ENCODE measurements around the gene TM4SF18.
"Not testable (repeated sequence)": the region's sequence is repeated elsewhere in the genome, so short reads cannot be mapped to it uniquely, and the experiment has no call there.

Gene TM4SF18, protein sequence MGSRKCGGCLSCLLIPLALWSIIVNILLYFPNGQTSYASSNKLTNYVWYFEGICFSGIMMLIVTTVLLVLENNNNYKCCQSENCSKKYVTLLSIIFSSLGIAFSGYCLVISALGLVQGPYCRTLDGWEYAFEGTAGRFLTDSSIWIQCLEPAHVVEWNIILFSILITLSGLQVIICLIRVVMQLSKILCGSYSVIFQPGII

DNA sequence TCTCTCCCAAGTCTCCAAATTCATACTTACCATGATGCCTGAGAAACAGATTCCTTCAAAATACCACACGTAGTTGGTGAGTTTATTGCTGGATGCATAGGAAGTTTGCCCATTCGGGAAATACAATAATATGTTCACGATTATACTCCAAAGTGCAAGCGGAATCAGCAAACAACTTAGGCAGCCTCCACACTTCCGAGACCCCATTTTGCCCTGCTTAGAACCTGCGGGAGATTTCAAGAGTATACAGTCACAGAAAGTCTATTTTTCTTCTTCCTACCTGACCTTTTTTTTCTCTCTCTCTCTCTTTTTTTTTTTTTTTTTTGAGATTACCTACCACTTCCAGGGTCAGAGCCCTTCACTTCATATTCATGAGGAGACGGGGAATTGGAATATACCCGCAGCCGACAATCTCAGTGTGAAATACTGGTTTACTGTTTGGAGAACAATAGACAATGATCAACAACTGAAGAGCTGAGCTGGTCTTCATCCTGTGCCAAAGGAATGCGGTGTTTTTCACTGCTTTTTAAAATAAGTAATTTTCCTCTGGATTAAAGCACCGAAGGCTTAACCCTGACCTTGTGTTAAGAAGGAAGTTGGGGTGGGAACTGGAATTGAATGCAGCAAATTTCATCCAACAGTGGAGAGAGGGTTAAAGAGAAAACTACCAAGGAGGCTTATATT lies at the start of gene TM4SF18:
Gene TM4SF18 (minus strand): TSS at position 461 of the 684 bp plus-strand sequence. CDS start 254 bp downstream, at position 207.
- no peak for DNase-seq (ENCODE audit: low read depth, low spot score)

- DNase-seq (ENCODE audit: low read depth, low spot score), result no peak
Observed at GRCh38 chr3:149382518-149382917, 49.1 kb upstream of the TM4SF18 start.

DNA sequence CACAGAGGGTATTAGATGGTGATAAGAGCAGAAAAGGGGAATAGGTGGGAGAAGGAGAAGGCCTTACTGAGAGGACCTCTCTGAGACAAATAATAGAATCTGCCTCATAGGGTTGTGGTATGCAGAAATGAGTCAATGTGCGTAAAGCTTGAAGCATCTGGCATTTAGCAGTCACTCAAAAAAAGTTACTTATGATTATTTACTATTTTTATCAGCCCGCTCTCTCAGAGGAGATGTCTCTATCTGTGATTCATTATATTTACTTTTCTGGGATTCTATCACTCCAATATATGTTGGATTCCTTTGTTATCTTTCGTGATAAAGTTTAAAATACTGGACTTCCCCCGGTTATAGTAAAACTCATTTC lies 48.6 kb upstream of the TM4SF18 start:
- DNase-seq (ENCODE audit: low read depth, low spot score), result no peak

- DNase-seq (ENCODE audit: low read depth, low spot score), result no peak
Observed at GRCh38 chr3:149381173-149382100, 48.0 kb upstream of the TM4SF18 start.

- not testable (repeated sequence) for DNase-seq (ENCODE audit: low read depth, low spot score)
Observed at GRCh38 chr3:149380220-149380619, 46.8 kb upstream of the TM4SF18 start.

DNA sequence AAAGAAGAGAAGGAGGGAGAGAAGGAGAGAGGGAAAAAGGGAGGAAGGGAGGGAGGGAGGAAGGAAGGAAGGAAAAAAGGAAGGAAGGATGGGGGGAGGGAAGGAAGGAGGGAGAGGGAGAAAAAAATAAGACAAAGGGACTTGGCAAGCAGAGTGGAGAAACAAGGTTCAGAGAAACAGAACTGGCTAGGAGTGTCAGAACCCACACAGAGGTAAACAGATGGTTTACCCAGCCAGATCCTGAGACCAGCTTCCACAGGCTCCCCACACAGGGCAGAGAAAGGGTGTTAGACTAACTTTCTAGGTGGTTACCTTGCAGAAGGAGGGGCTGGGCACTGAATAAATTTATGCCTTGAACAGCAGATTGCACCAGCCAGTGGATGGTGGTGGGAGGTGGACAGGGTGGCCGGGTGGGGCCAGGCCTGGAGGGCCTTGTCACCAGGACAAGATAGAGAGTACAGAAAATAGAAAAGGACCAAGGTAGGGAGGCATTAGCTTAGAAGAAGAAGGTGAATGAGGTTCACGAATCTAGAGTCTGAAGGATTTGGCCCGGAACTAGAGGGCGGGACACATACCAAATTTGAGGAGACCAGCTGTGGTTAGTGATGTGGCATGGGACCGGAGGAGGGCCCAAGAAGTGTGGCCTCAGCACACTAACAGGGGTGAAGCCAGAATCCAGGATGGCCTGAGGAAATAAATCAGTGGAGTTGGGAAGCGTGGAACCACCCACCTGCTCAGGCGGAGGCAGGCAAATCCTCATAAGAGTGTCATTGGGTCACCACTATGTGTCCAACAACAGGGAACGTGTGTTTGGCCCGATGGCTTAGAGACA lies 45.3 kb upstream of the TM4SF18 start:
- no peak for DNase-seq (ENCODE audit: low read depth, low spot score)

- DNase-seq (ENCODE audit: low read depth, low spot score), result no peak
Observed at GRCh38 chr3:149377408-149378364, 44.2 kb upstream of the TM4SF18 start, which contains the start of gene TM4SF1. Gene TM4SF1 (minus strand): TSS chr3:149377649. CDS start chr3:149377547, 102 bp downstream.

GRCh38 chr3:149376718-149377407 lies 43.4 kb upstream of the TM4SF18 start:
- DNase-seq (ENCODE audit: low read depth, low spot score), result no peak

DNA sequence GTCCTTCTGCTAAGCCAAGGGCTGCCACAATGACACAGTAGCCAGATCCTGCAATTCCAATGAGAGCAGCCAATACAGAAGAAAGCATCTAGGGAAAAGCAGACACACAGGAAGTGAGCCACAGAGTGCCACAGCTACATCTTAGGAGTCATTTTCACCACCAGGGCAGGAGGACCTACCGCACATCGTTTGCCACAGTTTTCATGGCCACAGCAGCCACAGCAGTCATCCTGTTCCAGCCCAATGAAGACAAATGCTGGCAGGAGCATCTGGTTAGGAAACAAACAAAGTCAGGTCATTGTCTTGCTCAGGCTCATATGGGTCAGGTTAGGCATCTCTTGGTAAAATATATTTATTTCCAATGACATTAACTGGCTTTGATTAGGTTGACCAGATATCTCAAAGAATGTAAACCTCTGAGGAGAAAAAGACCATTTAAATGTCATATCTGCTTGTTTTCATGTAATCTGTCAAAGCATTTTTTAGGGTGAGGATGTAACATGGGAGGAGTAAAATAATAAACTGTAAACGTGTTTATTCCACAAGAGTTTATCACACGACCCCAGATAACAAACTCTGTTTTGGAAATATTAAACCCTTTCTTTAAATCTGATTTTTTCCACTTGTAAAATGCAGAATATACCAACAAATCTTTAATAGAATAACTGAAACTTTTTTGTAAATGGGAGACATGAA lies 42.2 kb upstream of the TM4SF18 start:
- DNase-seq (ENCODE audit: low read depth, low spot score), result no peak

GRCh38 chr3:149374793-149375500 lies 41.5 kb upstream of the TM4SF18 start:
- DNase-seq (ENCODE audit: low read depth, low spot score), result no peak

DNA sequence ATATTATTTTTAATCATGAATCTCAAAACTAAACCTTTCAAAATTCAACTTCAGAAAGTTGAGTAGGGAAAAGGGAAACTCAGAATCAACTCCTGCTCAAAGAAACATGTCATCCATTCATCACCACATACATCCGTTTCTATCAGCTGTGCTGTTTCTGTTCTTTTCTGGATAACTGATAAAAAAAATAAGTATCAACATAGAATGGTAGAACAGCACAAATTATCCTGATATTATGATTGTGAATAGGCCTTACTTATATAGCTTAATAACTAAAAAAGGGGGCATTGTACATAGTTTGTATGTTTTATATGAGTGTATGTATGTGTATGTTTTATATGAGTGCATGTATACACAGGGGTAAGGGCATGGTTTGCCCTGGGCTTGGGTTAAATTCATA lies 41.0 kb upstream of the TM4SF18 start:
- no peak for DNase-seq (ENCODE audit: low read depth, low spot score)

DNA sequence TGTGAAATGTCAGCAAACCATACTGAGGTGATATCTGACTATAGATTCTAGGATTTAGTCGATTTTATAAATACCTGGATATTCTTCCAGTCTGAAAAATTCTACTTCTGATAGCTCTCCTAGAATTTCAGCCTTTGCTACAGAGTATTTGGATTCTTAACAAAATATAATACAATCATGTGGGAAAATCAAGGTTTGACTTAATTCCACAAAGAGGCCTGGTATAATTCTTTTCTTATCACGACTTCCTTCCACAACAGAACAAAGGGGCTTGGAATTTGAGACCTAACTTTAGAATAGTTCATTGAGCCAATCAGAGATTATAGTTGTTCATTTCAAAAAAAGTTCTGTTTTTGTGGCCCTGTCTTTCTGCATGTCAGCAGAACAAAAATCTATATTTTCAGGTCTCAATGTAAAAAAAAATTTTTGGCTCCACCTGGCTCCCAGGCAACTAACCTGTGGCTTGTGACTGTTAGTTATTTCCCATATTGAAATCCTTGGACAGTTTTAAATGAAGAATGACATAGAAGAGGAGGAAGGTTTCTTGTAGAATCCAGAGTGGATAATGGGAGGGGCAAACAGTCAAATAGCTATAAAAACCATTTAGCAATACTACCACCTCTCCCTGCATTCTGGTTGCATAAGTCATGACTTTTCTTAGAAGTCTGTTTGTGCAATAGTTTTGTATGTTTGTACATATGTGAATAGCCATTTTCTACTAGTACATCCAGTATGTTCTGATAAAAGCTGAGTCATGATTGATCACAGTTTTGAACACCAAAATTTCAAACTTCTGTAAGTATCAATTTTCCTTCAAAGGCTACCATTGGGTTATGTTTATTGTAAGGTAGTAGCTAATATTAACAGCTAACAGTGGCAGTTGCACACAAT lies 40.0 kb upstream of the TM4SF18 start:
- DNase-seq (ENCODE audit: low read depth, low spot score), result no peak

GRCh38 chr3:149371723-149372114 lies 38.3 kb upstream of the TM4SF18 start:
- no peak for DNase-seq (ENCODE audit: low read depth, low spot score)

DNA sequence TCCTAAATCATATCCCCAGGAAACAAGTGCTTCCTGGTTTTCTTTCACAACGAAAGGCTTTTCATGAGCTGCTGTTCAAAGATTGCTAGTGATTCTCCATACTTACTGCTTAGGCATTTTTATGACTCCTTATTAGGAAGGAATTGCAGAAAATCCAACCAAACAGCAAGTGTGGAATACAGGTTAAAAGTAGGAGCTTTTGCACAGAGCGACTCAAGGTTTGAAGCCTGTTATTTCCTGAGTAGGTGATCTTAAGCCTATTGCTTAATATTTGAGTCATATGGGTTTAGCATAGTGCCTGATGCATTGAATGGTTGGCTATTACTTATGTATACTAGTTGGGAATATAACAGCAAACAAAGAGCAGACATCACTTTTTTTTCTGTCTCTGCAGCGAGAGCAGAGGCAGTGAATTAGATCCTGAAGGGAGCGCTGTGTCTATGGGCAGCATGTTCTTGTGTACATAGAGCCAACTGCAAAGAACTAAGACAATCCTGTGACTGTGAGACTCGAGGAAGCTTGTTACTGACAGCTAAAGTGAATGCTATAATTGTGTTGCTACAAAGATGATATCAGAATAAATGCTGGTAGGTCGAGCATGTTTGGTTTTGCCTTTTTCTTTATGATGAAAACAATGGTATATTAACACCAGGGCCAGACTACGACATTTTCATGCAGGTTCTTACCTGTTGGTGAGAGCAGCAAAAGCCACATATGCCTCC lies 37.7 kb upstream of the TM4SF18 start:
- no peak for DNase-seq (ENCODE audit: low read depth, low spot score)

- no peak for DNase-seq (ENCODE audit: low read depth, low spot score)
Observed at GRCh38 chr3:149369991-149370866, 36.8 kb upstream of the TM4SF18 start.
